ENCODE measurements around the gene GDI1. TPM values are rescaled to one million over a fixed set of nuclear protein-coding genes. Genes with fewer than 3 reads are reported as not detected.

GDI1 gene
- total and polyA plus RNA-seq, 9 of the 15 experiments (the other 6 are each of a cell fraction or from before 2014, with no cell fraction given): 0.97 to 82.6 (median 37.5) TPM

- TF ChIP-seq ILF3 (IDR thresholded peaks at IDR 0.05; ENCODE audit: borderline replicate concordance) (0 out of 2 replicates have a peak, but pooled peaks have one; percentile 34), ZNF408 (CRISPR knock-in tag; IDR thresholded peaks at IDR 0.05; ENCODE audit: low read depth) (no peak), RBFOX2 (IDR thresholded peaks at IDR 0.05; ENCODE audit: low read depth, low read length) (peak; percentile 89), TFAP4 (CRISPR knock-in tag; IDR thresholded peaks at IDR 0.05; ENCODE audit: borderline replicate concordance) (peak; percentile 31; the same call in 1 of the 2 replicates), PCBP2 (IDR thresholded peaks at IDR 0.05; ENCODE audit: low read depth, low read length, poor library complexity, severe bottlenecking) (no peak), BCLAF1 (IDR thresholded peaks at IDR 0.05; ENCODE audit: borderline replicate concordance in 1 of 2, control insufficient read depth in 1 of 2, low read depth in 2 of 2, low read length in 1 of 2) (no peak), CBX8 (IDR thresholded peaks at IDR 0.05; ENCODE audit: borderline replicate concordance, extremely low read depth, low read depth, low read length, poor library complexity, severe bottlenecking) (no peak), ZNF354B (CRISPR knock-in tag; IDR thresholded peaks at IDR 0.05) (no peak), MYC (IDR thresholded peaks at IDR 0.05; ENCODE audit: low read depth, low read length) (0 out of 2 replicates have a peak, but pooled peaks have one; percentile 26), MYC (CRISPR knock-in tag; IDR thresholded peaks at IDR 0.05; ENCODE audit: borderline replicate concordance, low read depth) (no peak), CREB1 (IDR thresholded peaks at IDR 0.05) (peak; percentile 93), CREB1 (CRISPR knock-in tag; IDR thresholded peaks at IDR 0.05) (peak; percentile 88), ZEB2 (IDR thresholded peaks at IDR 0.05) (no peak), POLR2G (IDR thresholded peaks at IDR 0.05; ENCODE audit: low read depth, low read length) (peak; percentile 96), MNT (conservative IDR thresholded peaks at IDR 0.05) (peak; percentile 44 to 48; a peak in 2 of 4 replicates), SIN3B (IDR thresholded peaks at IDR 0.05; ENCODE audit: low read depth) (peak; percentile 50; the same call in 1 of the 2 replicates), HMGXB4 (CRISPR knock-in tag; IDR thresholded peaks at IDR 0.05) (no peak), TAF7 (tag; IDR thresholded peaks at IDR 0.05) (peak; percentile 42; the same call in 1 of the 2 replicates), HDAC2 (IDR thresholded peaks at IDR 0.05) (0 out of 2 replicates have a peak, but pooled peaks have one; percentile 47)
These were observed 53.6 kb downstream of the GDI1 start, which contains the start of gene SLC10A3 (continued) for GRCh38 chrX:154490414-154491083.
